Activated naive CD4-positive, alpha-beta T cell treated with anti-CD3 and anti-CD28 coated beads, Interleukin-2, amount 10 ng/mL, durations not matched to agents 7 days and 5 days (primary cell): ENCODE measurements around the gene RARG.
"Not testable (repeated sequence)": the region's sequence is repeated elsewhere in the genome, so short reads cannot be mapped to it uniquely, and the experiment has no call there.

Source experiments
- CTCF ChIA-PET: fragments of 350-600 bp; sonication (Branson Sonifier 250); formaldehyde crosslinking; loops from one replicate; lab custom pipeline; 2021; ENCODE audit warnings: antibody characterized with exemption; lab: Charles Lee
- DNase-seq: peaks from one replicate; pipeline ENCODE4 v3.0.0-alpha.2; 2020
- H3K27ac Mint-ChIP-seq: one replicate; pipeline ENCODE4 v1.8.0; 2021; ENCODE audit warnings: mild to moderate bottlenecking, moderate library complexity, mixed read lengths
- H3K27me3 Mint-ChIP-seq: one replicate; pipeline ENCODE4 v1.8.0; 2021; ENCODE audit warnings: mild to moderate bottlenecking, mixed read lengths
- H3K36me3 Mint-ChIP-seq: one replicate; pipeline ENCODE4 v1.8.0; 2021; ENCODE audit warnings: mixed read lengths
- H3K4me1 Mint-ChIP-seq: one replicate; pipeline ENCODE4 v1.8.0; 2021; ENCODE audit warnings: mixed read lengths
- H3K4me3 Mint-ChIP-seq: one replicate; pipeline ENCODE4 v1.8.0; 2021; ENCODE audit warnings: mild to moderate bottlenecking, moderate library complexity, mixed read lengths
- H3K9me3 Mint-ChIP-seq: one replicate; pipeline ENCODE4 v1.8.0; 2021; ENCODE audit warnings: mixed read lengths

RARG gene

DNA sequence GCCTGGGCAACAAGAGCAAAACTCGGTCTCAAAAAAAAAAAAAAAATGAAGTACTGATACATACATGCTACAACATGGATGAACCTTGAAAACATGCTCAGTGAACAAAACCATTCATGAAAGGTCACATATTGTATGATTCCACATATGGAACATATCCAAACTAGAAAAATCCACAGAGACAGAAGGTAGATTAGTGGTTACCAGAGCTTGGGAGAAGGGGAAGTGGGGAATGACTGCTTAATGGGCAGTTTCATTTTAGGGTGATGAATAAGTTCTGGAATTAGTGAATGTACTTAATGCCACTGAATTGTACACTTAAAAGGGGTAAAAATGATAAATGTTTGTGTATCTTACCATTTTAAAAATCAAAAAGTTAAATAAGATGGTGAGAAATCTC, 27.7 kb downstream of the RARG start:
- no peak for DNase-seq
- Mint-ChIP-seq H3K27me3 (no peaks in the 10 kb centered on the region), H3K27ac (no peak overlapping the region), H3K9me3 (no peaks in the 10 kb centered on the region), H3K36me3 (peaks cover 49% of the 10 kb centered on the region), H3K4me1 (peaks cover 91% of the 10 kb centered on the region), H3K4me3 (peak overlapping the region; percentile 63)
- CTCF ChIA-PET: interaction anchor here (1.3 to 4.7 kb wide), 3 partner anchors 8 to 45 kb away, joined by 3 to 15 read pairs (median 4); no protein-coding TSS in a partner anchor

DNA sequence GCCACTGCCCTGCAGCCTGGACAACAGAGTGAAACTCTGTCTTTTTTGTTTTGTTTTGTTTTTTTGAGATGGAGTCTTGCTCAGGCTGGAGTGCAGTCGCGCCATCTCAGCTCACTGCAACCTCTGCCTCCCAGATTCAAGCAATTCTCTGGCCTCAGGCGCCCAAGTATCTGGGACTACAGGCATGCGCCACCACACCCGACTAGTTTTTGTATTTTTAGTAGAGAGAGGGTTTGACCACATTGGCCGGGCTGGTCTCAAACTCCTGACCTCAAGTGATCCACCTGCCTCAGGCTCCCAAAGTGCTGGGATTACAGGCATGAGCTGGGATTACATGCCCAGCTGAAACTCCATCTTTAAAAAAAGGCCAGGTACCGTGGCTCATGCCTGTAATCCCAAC, 29.7 kb downstream of the RARG start:
- not testable (repeated sequence) for DNase-seq, H3K27me3 Mint-ChIP-seq, H3K9me3 Mint-ChIP-seq, H3K4me3 Mint-ChIP-seq
- Mint-ChIP-seq H3K4me1 (peaks cover 88% of the 10 kb centered on the region), H3K27ac (peak overlapping the region; percentile 55), H3K36me3 (peaks cover 62% of the 10 kb centered on the region)
- CTCF ChIA-PET: interaction anchor here (1.0 to 5.7 kb wide), 4 partner anchors 9 to 86 kb away, joined by 3 to 51 read pairs (median 7); no protein-coding TSS in a partner anchor

GRCh38 chr12:53201639-53202038, 30.4 kb downstream of the RARG start:
- no peaks in the 10 kb centered on the region for H3K9me3 Mint-ChIP-seq
- H3K36me3 Mint-ChIP-seq: peaks cover 68% of the 10 kb centered on the region
- DNase-seq: no peak
- H3K27ac Mint-ChIP-seq: peak overlapping the region; percentile 55
- H3K4me3 Mint-ChIP-seq: no peak overlapping the region
- CTCF ChIA-PET: interaction anchor here (0.6 to 5.7 kb wide), 6 partner anchors 10 to 136 kb away, joined by 3 to 51 read pairs (median 7); no protein-coding TSS in a partner anchor
- H3K27me3 Mint-ChIP-seq: no peaks in the 10 kb centered on the region
- peaks cover 88% of the 10 kb centered on the region for H3K4me1 Mint-ChIP-seq

DNA sequence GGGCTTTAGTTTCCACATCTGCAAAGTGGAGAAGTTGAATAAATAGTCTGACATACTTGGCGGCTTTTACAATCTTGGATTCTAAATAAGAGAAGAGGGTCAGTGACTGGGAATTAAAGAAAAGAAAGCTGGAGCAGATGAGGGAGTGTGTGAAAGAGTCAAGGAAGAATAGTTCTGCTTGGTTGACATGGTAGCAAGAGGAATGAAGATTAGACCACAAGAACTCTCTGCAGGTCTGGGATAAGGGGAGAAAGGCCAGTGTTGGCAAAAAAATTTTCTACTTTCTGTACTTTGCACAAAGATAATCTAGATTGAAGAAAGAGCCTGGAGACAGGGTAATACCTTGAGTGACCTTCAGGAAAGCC, 30.9 kb downstream of the RARG start:
- no peak for DNase-seq
- Mint-ChIP-seq H3K36me3 (peaks cover 69% of the 10 kb centered on the region), H3K27me3 (no peaks in the 10 kb centered on the region), H3K9me3 (no peaks in the 10 kb centered on the region), H3K4me3 (peak overlapping the region; percentile 48), H3K4me1 (peaks cover 89% of the 10 kb centered on the region), H3K27ac (peak overlapping the region; percentile 89)
- CTCF ChIA-PET: interaction anchor here (0.8 to 5.7 kb wide), 4 partner anchors 10 to 135 kb away, joined by 4 to 51 read pairs (median 12); no protein-coding TSS in a partner anchor

- peak; percentile 55 for DNase-seq
- CTCF ChIA-PET: interaction anchor here (0.8 to 5.7 kb wide), 4 partner anchors 13 to 135 kb away, joined by 4 to 51 read pairs (median 17); no protein-coding TSS in a partner anchor
- H3K4me3 Mint-ChIP-seq: peak overlapping the region; percentile 48
- H3K9me3 Mint-ChIP-seq: no peaks in the 10 kb centered on the region
- peak overlapping the region; percentile 89 for H3K27ac Mint-ChIP-seq
- peaks cover 71% of the 10 kb centered on the region for H3K36me3 Mint-ChIP-seq
- peaks cover 88% of the 10 kb centered on the region for H3K4me1 Mint-ChIP-seq
- H3K27me3 Mint-ChIP-seq: no peaks in the 10 kb centered on the region
Observed at GRCh38 chr12:53200458-53201176, 31.4 kb downstream of the RARG start.

- no peak for DNase-seq
- H3K4me3 Mint-ChIP-seq: peak overlapping the region; percentile 48
- no peaks in the 10 kb centered on the region for H3K27me3 Mint-ChIP-seq
- H3K4me1 Mint-ChIP-seq: peaks cover 88% of the 10 kb centered on the region
- peaks cover 71% of the 10 kb centered on the region for H3K36me3 Mint-ChIP-seq
- peak overlapping the region; percentile 89 for H3K27ac Mint-ChIP-seq
- CTCF ChIA-PET: interaction anchor here (0.8 to 5.7 kb wide), 5 partner anchors 12 to 134 kb away, joined by 3 to 51 read pairs (median 16); no protein-coding TSS in a partner anchor
- no peaks in the 10 kb centered on the region for H3K9me3 Mint-ChIP-seq
Observed at GRCh38 chr12:53200107-53200457, 31.9 kb downstream of the RARG start.

DNA sequence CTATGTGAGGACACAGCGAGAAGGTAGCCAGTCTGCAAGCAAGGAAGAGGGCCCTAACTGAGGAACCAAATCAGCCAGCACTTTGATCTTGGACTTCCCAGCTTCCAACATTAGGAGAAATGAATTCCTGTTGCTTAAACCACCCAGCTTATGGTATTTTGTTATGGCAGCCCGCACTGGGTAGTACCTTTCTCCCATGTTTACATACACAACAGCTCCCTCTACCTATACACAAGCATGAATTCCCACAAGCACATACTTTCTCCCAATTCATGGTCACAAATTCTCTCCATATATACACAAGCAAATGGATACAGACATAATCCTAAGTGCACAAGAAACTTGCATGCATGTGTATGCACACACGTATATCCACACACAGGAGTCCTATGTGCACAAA, 32.3 kb downstream of the RARG start:
- Mint-ChIP-seq H3K27ac (peak overlapping the region; percentile 89), H3K4me1 (peaks cover 86% of the 10 kb centered on the region), H3K27me3 (no peaks in the 10 kb centered on the region), H3K36me3 (peaks cover 74% of the 10 kb centered on the region), H3K9me3 (no peaks in the 10 kb centered on the region), H3K4me3 (peak overlapping the region; percentile 17)
- CTCF ChIA-PET: interaction anchor here (0.7 to 5.7 kb wide), 8 partner anchors 8 to 134 kb away, joined by 3 to 51 read pairs (median 9); no protein-coding TSS in a partner anchor
- DNase-seq: no peak

- peak overlapping the region; percentile 94 for H3K27ac Mint-ChIP-seq
- CTCF ChIA-PET: interaction anchor here (0.6 to 5.7 kb wide), 18 partner anchors 8 to 133 kb away, joined by 3 to 51 read pairs (median 4); partner anchors contain the start of genes CSAD, ITGB7 and ZNF740
- peaks cover 79% of the 10 kb centered on the region for H3K4me1 Mint-ChIP-seq
- no peaks in the 10 kb centered on the region for H3K9me3 Mint-ChIP-seq
- peaks cover 77% of the 10 kb centered on the region for H3K36me3 Mint-ChIP-seq
- peak overlapping the region; percentile 66 for H3K4me3 Mint-ChIP-seq
- peak; percentile 35 for DNase-seq
- H3K27me3 Mint-ChIP-seq: no peaks in the 10 kb centered on the region
Observed at GRCh38 chr12:53198486-53199110, 33.4 kb downstream of the RARG start.

GRCh38 chr12:53197011-53197640, 34.9 kb downstream of the RARG start:
- no peak for DNase-seq
- H3K9me3 Mint-ChIP-seq: no peaks in the 10 kb centered on the region
- no peaks in the 10 kb centered on the region for H3K27me3 Mint-ChIP-seq
- no peak overlapping the region for H3K4me3 Mint-ChIP-seq
- CTCF ChIA-PET: interaction anchor here (1.0 to 5.7 kb wide), 12 partner anchors 11 to 131 kb away, joined by 3 to 51 read pairs (median 7); partner anchors contain the start of genes CSAD and ZNF740
- H3K27ac Mint-ChIP-seq: peak overlapping the region; percentile 73
- peaks cover 67% of the 10 kb centered on the region for H3K4me1 Mint-ChIP-seq
- peaks cover 82% of the 10 kb centered on the region for H3K36me3 Mint-ChIP-seq

GRCh38 chr12:53196486-53196885, 35.5 kb downstream of the RARG start:
- peaks cover 87% of the 10 kb centered on the region for H3K36me3 Mint-ChIP-seq
- H3K4me3 Mint-ChIP-seq: no peak overlapping the region
- no peaks in the 10 kb centered on the region for H3K27me3 Mint-ChIP-seq
- H3K9me3 Mint-ChIP-seq: no peaks in the 10 kb centered on the region
- CTCF ChIA-PET: interaction anchor here (1.7 to 3.3 kb wide), 4 partner anchors 11 to 58 kb away, joined by 4 to 15 read pairs (median 8); partner anchors contain the start of genes CSAD and ZNF740
- H3K27ac Mint-ChIP-seq: peak overlapping the region; percentile 37
- no peak for DNase-seq
- H3K4me1 Mint-ChIP-seq: peaks cover 63% of the 10 kb centered on the region

DNA sequence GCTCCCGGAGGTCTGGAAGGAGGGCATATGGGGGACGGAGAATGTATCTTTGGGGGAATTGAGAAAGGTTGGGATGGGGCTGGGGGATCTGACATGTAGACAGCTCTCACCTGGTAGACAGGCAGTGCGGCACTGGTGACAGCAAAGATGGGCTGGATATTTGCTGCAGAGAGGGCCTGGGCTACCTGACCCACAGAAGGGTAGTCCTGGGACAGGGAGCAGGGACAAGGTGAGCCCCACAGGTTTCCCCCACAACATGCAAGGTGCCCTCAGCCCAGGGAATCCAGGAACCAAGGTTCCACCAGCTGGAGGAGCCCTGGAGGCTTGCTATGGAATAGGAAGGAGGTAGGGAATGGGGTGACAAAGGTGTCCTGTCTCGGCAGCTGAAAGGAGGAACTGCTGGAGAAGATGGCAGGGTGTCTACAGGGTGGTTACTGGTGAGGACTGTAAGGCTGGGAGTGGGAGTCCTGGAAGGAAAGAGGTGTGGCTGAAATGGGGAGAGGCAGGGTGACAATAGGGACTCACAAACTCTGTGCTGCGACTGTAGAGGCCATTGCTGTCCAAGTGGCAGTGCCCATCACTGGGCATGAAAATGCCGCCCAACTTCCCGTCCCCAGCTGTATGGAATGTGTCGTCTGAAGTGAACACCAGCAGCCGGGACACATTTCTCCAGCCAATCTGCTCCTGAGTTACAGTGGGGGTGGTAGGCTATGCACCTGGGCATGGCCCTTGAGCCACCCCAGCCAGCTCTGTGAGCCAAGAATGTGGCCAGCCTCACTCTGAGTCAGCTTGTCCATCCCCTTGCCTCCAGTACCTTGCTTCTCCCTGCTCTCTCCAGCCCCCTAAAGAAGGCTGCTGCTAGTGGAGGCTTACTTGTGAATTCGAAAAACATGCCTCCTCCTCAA, 36.2 kb downstream of the RARG start:
- peak overlapping the region; percentile 68 for H3K27ac Mint-ChIP-seq
- H3K4me1 Mint-ChIP-seq: peaks cover 62% of the 10 kb centered on the region
- H3K9me3 Mint-ChIP-seq: no peaks in the 10 kb centered on the region
- DNase-seq: no peak
- CTCF ChIA-PET: interaction anchor here (0.6 to 2.4 kb wide), 6 partner anchors 9 to 130 kb away, joined by 3 to 9 read pairs (median 3); no protein-coding TSS in a partner anchor
- H3K27me3 Mint-ChIP-seq: no peaks in the 10 kb centered on the region
- peaks cover 88% of the 10 kb centered on the region for H3K36me3 Mint-ChIP-seq
- no peak overlapping the region for H3K4me3 Mint-ChIP-seq

DNA sequence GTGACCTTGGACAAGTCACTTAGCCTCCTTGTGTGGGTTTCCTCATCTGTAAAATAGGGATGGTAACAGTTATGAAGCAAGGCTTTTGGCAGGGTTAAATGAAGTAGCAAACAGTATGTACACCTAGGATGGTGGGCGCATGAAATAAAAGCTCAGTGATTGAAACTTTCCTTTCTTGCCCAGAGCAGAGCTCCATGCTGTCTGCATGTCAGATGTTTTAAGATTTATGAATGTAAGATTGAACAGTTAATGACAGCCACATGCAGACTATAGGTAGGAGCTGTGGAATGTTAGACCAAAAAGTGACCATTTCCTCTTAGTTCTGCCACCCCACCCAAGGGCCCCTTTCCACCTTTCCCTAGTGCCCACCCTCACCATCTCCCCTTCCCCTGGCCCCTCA, 37.0 kb downstream of the RARG start:
- Mint-ChIP-seq H3K27ac (peak overlapping the region; percentile 68), H3K27me3 (no peaks in the 10 kb centered on the region), H3K9me3 (no peaks in the 10 kb centered on the region), H3K36me3 (peaks cover 83% of the 10 kb centered on the region), H3K4me1 (peaks cover 60% of the 10 kb centered on the region), H3K4me3 (no peak overlapping the region)
- CTCF ChIA-PET: interaction anchor here (0.8 to 2.4 kb wide), 5 partner anchors 8 to 129 kb away, joined by 3 to 9 read pairs (median 3); no protein-coding TSS in a partner anchor
- no peak for DNase-seq
